DMS114 treated with DMSO at 0.1 percent for 48 hours (cell line): Measurements from ENCODE around the gene ABLIM1.

Source experiments
- DNase-seq: peaks from one replicate; lab custom pipeline; 2025; ENCODE audit not compliant: unreplicated experiment; lab: John Stamatoyannopoulos, UW

The ABLIM1 gene

GRCh38 chr10:114519756-114520293 is 138.2 kb downstream of the ABLIM1 start:
- no peak for DNase-seq

GRCh38 chr10:114519306-114519669 is 138.8 kb downstream of the ABLIM1 start:
- no peak for DNase-seq

- DNase-seq, result no peak
These were observed 139.4 kb downstream of the ABLIM1 start for GRCh38 chr10:114518401-114519305.

- DNase-seq, result no peak
These were observed 140.5 kb downstream of the ABLIM1 start for GRCh38 chr10:114517368-114518250.

GRCh38 chr10:114516356-114516755 is 141.7 kb downstream of the ABLIM1 start:
- DNase-seq, result no peak

- DNase-seq, result no peak
These were observed 142.7 kb downstream of the ABLIM1 start for GRCh38 chr10:114515298-114515914.

GRCh38 chr10:114513381-114513792 is 144.7 kb downstream of the ABLIM1 start:
- no peak for DNase-seq

- DNase-seq, result no peak
These were observed 146.2 kb downstream of the ABLIM1 start for GRCh38 chr10:114511881-114512280.

GRCh38 chr10:114508376-114508775 is 149.7 kb downstream of the ABLIM1 start:
- DNase-seq, result no peak

GRCh38 chr10:114507449-114507848 is 150.6 kb downstream of the ABLIM1 start:
- no peak for DNase-seq

GRCh38 chr10:114506871-114507385 is 151.1 kb downstream of the ABLIM1 start:
- no peak for DNase-seq

- no peak for DNase-seq
These were observed 153.1 kb downstream of the ABLIM1 start for GRCh38 chr10:114504769-114505579.

- DNase-seq, result no peak
These were observed 156.0 kb downstream of the ABLIM1 start for GRCh38 chr10:114502074-114502473.

GRCh38 chr10:114501650-114502049 is 156.4 kb downstream of the ABLIM1 start:
- no peak for DNase-seq

- no peak for DNase-seq
These were observed 157.4 kb downstream of the ABLIM1 start for GRCh38 chr10:114500643-114501042.

- DNase-seq, result no peak
These were observed 158.4 kb downstream of the ABLIM1 start for GRCh38 chr10:114499630-114500190.

- DNase-seq, result no peak
These were observed 159.0 kb downstream of the ABLIM1 start for GRCh38 chr10:114499116-114499515.

GRCh38 chr10:114498413-114499111 is 159.5 kb downstream of the ABLIM1 start:
- DNase-seq, result no peak

- DNase-seq, result no peak
These were observed 162.8 kb downstream of the ABLIM1 start for GRCh38 chr10:114495303-114495702.
